Measurements from ENCODE around the gene MRTFA. TPM values are rescaled to one million over a fixed set of nuclear protein-coding genes. Genes with fewer than 3 reads are reported as not detected.
A peak's percentile ranks its signal among the peaks of the same experiment; 100 is the strongest.

The MRTFA gene
- total and polyA plus RNA-seq, 9 of the 15 experiments (the other 6 are each of a cell fraction or from before 2014, with no cell fraction given) = 0.84 to 21.1 (median 3.7) TPM

DNA sequence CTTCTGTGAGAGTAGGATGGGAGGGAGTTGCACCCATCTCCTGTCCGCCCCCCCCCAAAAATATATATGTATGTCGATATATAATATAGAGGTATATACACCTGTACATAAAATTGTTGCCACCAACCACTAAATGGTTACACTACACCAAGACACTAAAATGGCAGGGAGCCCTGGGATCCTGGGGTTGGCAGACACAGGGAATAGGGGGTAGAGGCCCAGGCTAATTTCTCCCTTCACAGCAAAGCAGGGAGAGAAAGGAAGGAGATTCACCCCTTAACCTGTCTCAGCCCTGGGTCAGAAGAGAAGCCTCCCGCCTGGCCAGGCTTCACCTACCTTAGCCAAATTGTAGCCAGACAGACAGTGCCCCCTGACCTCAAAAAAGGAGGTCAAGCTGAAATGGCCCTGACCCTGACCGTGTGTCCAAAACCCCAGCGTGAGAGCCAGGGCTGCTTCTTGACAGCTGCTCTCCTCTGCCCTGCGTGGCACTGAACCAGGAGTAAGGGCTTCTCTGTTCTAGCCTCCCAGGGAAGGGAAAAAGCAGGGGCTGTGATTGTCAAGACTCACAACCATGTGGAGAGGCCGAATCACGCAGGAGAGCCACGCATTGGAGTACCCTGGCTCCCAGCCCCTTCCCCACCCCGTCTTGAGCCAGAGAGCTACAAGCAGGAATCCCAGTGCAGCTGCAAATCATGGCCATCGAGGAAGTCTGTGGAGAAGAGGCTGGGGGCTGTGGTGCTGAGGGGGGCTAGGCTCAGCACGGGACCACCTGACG lies 225.6 kb downstream of the MRTFA start:
- FAIRE-seq (no peak), DNase-seq (ENCODE audit: extremely low read depth in 1 of 4, low spot score in 3 of 4) (no peak), ATAC-seq (no peak)
- Histone ChIP-seq H3K9ac (ENCODE audit: insufficient read depth in 1 of 2, low read depth in 2 of 2, low read length in 2 of 2) (no peak overlapping the region; a peak in 1 of 4 replicates), H3K4me1 (replicated peaks in 1 of 2; ENCODE audit: control insufficient read depth in 2 of 2, insufficient read depth in 2 of 2, low read length in 2 of 2) (no peaks in the 10 kb centered on the region; a peak in 1 of 5 replicates), H3K9me3 (replicated peaks; ENCODE audit: control insufficient read depth, insufficient read depth, low read depth, low read length) (no peaks in the 10 kb centered on the region), H3K4me2 (ENCODE audit: insufficient read depth, low read length) (no peak overlapping the region), H3K36me3 (ENCODE audit: control insufficient read depth, insufficient read depth, low read length) (peaks cover 50% of the 10 kb centered on the region; the same call in 2 of the 3 replicates), H3K27ac (ENCODE audit: extremely low read depth, low read depth, low read length) (no peak overlapping the region), H4K20me1 (replicated peaks; ENCODE audit: control insufficient read depth, insufficient read depth, low read length) (no peaks in the 10 kb centered on the region), H2AFZ (ENCODE audit: low read depth, low read length) (no peak overlapping the region), H3K27me3 (ENCODE audit: control insufficient read depth in 2 of 2, insufficient read depth in 2 of 2, low read length in 2 of 2) (no peaks in the 10 kb centered on the region), H3K79me2 (ENCODE audit: control insufficient read depth, insufficient read depth, low read length) (no peaks in the 10 kb centered on the region), H3K9me1 (ENCODE audit: control insufficient read depth, insufficient read depth, low read length) (no peaks in the 10 kb centered on the region), H3K4me3 (no peak overlapping the region)
- POLR2A ChIA-PET = interaction anchor here (0.6 to 1.6 kb wide), 7 partner anchors 9 to 644 kb away, joined by 3 to 8 read pairs (median 3); no protein-coding TSS in a partner anchor
- CTCF ChIA-PET (ENCODE audit: low intra/inter-chr PET ratio) = no interaction called here
- TF ChIP-seq POU5F1 (IDR thresholded peaks at IDR 0.05; ENCODE audit: borderline replicate concordance, low read depth, low read length, partially characterized antibody) (no peak), ZSCAN32 (CRISPR knock-in tag; IDR thresholded peaks at IDR 0.05) (no peak), BRCA1 (IDR thresholded peaks at IDR 0.05) (no peak), BRCA1 (CRISPR knock-in tag; IDR thresholded peaks at IDR 0.05) (no peak), RBM22 (IDR thresholded peaks at IDR 0.05; ENCODE audit: low read depth, low read length, poor library complexity, severe bottlenecking) (peak; percentile 37)
- TF ChIP-seq, protein P1, sequence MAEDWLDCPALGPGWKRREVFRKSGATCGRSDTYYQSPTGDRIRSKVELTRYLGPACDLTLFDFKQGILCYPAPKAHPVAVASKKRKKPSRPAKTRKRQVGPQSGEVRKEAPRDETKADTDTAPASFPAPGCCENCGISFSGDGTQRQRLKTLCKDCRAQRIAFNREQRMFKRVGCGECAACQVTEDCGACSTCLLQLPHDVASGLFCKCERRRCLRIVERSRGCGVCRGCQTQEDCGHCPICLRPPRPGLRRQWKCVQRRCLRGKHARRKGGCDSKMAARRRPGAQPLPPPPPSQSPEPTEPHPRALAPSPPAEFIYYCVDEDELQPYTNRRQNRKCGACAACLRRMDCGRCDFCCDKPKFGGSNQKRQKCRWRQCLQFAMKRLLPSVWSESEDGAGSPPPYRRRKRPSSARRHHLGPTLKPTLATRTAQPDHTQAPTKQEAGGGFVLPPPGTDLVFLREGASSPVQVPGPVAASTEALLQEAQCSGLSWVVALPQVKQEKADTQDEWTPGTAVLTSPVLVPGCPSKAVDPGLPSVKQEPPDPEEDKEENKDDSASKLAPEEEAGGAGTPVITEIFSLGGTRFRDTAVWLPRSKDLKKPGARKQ (CRISPR knock-in tag; IDR thresholded peaks at IDR 0.05) = no peak
- TF ChIP-seq, protein P2, sequence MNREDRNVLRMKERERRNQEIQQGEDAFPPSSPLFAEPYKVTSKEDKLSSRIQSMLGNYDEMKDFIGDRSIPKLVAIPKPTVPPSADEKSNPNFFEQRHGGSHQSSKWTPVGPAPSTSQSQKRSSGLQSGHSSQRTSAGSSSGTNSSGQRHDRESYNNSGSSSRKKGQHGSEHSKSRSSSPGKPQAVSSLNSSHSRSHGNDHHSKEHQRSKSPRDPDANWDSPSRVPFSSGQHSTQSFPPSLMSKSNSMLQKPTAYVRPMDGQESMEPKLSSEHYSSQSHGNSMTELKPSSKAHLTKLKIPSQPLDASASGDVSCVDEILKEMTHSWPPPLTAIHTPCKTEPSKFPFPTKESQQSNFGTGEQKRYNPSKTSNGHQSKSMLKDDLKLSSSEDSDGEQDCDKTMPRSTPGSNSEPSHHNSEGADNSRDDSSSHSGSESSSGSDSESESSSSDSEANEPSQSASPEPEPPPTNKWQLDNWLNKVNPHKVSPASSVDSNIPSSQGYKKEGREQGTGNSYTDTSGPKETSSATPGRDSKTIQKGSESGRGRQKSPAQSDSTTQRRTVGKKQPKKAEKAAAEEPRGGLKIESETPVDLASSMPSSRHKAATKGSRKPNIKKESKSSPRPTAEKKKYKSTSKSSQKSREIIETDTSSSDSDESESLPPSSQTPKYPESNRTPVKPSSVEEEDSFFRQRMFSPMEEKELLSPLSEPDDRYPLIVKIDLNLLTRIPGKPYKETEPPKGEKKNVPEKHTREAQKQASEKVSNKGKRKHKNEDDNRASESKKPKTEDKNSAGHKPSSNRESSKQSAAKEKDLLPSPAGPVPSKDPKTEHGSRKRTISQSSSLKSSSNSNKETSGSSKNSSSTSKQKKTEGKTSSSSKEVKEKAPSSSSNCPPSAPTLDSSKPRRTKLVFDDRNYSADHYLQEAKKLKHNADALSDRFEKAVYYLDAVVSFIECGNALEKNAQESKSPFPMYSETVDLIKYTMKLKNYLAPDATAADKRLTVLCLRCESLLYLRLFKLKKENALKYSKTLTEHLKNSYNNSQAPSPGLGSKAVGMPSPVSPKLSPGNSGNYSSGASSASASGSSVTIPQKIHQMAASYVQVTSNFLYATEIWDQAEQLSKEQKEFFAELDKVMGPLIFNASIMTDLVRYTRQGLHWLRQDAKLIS (CRISPR knock-in tag; IDR thresholded peaks at IDR 0.05) = no peak
- 88% methylated on average over 10 of the region's 13 CpGs for WGBS (ENCODE audit: insufficient coverage, low coverage, missing lambda C conversion rate)
- intact Hi-C loops (cut with micrococcal nuclease) = no loop called here
- no TSS peak for BruUV-seq (replicated peaks)
- in situ Hi-C loops (cut with MboI) = no loop called here
